Measurements from ENCODE around the gene AHSP.

Gene AHSP

DNA sequence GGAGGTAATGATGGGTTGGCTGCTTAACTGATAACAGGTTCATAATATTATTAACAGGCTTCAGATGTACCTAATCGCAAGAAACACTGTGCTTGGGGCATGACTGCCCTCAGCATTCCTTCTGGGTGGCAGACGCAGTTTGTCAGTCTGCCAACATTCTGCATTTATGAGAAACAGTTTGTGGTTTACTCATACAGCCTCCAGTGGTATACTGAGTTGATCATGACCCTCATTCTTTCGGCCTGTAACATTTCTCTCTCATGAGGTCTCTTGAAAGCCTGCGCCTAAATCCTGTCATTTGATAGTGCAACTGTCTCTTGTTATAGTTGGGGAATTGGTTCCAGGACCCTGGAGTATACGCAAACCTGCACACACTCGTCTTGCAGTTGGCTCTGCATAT is 14.6 kb upstream of the AHSP start:
- H4K91ac ChIP-seq (ENCODE audit: low read depth, low read length), result no peak overlapping the region
- H3K4me3 ChIP-seq (ENCODE audit: low read depth, low read length), result no peak overlapping the region
- H2BK5ac ChIP-seq (ENCODE audit: low read depth, low read length, poor library complexity), result no peak overlapping the region
- no peaks in the 10 kb centered on the region for H3K36me3 ChIP-seq (ENCODE audit: control insufficient read depth in 1 of 2, insufficient read depth in 2 of 2, low read length in 2 of 2)
- H2AK5ac ChIP-seq (ENCODE audit: low read length), result no peak overlapping the region
- no peak overlapping the region for H2BK120ac ChIP-seq (ENCODE audit: insufficient read depth, low read length, poor library complexity)
- WGBS (ENCODE audit: extremely low coverage, insufficient coverage, insufficient read length), result no CpG with 5 or more reads among the region's 6 CpGs
- peaks cover 3% of the 10 kb centered on the region for H3K79me1 ChIP-seq (ENCODE audit: low read length)
- peaks cover 0 to 5% of the 10 kb centered on the region in 2 experiments for H3K4me1 ChIP-seq (ENCODE audit: control insufficient read depth in 1 of 2, insufficient read depth in 2 of 2, low read length in 2 of 2)
- H2BK12ac ChIP-seq (ENCODE audit: low read length), result no peak overlapping the region
- DNase-seq, result no peak
- no peak overlapping the region for H3K18ac ChIP-seq (ENCODE audit: low read length)
- H3K9ac ChIP-seq (ENCODE audit: low read length), result no peak overlapping the region
- H3K9me3 ChIP-seq (ENCODE audit: insufficient read depth, low read depth, low read length), result peaks cover 3% of the 10 kb centered on the region
- no peak overlapping the region for H4K12ac ChIP-seq (ENCODE audit: low read depth, low read length)
- H3K14ac ChIP-seq (ENCODE audit: low read length), result no peak overlapping the region
- H4K8ac ChIP-seq (ENCODE audit: low read depth, low read length), result no peak overlapping the region
- peaks cover 3% of the 10 kb centered on the region for H3K79me2 ChIP-seq (ENCODE audit: control insufficient read depth, insufficient read depth, low read length, poor library complexity)
- H2AFZ ChIP-seq (ENCODE audit: insufficient read depth, low read length, poor library complexity), result no peak overlapping the region
- H3K4ac ChIP-seq (ENCODE audit: low read depth, low read length), result no peak overlapping the region
- no peaks in the 10 kb centered on the region for H3K27me3 ChIP-seq (ENCODE audit: insufficient read depth, low read length)
- H3K27ac ChIP-seq (ENCODE audit: low read depth, low read length), result no peak overlapping the region
- H3K4me2 ChIP-seq (ENCODE audit: low read length), result no peak overlapping the region
- no peak overlapping the region for H3K23ac ChIP-seq (ENCODE audit: low read length)

DNA sequence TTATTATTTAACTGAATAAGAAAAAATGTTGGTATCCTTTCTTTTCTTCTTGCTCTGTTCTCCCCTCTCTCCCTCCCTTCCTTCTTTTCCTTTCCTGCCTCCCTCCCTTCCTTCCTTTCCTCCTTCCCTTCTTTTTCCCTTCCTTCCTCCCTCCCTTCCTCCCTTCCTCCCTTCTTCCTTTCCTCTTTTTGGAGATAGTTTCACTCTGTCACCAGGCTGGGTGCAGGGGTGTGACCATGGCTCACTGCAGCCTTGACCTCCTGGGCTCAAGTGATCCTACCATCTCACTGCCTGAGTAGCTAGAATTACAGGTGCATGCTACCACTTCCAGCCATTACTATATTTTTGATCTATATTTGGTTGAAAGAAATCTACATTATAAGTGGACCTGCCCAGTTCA is 13.8 kb upstream of the AHSP start:
- Histone ChIP-seq H3K4me2 (ENCODE audit: low read length) (no peak overlapping the region), H2AFZ (ENCODE audit: insufficient read depth, low read length, poor library complexity) (no peak overlapping the region), H2BK5ac (ENCODE audit: low read depth, low read length, poor library complexity) (no peak overlapping the region), H2AK5ac (ENCODE audit: low read length) (no peak overlapping the region), H4K91ac (ENCODE audit: low read depth, low read length) (no peak overlapping the region), H3K27ac (ENCODE audit: low read depth, low read length) (no peak overlapping the region), H3K9ac (ENCODE audit: low read length) (no peak overlapping the region), H3K14ac (ENCODE audit: low read length) (no peak overlapping the region), H3K4ac (ENCODE audit: low read depth, low read length) (no peak overlapping the region), H3K18ac (ENCODE audit: low read length) (no peak overlapping the region), H4K8ac (ENCODE audit: low read depth, low read length) (no peak overlapping the region), H3K79me2 (ENCODE audit: control insufficient read depth, insufficient read depth, low read length, poor library complexity) (no peaks in the 10 kb centered on the region), H2BK120ac (ENCODE audit: insufficient read depth, low read length, poor library complexity) (no peak overlapping the region), H2BK12ac (ENCODE audit: low read length) (no peak overlapping the region), H3K4me1 (ENCODE audit: control insufficient read depth in 1 of 2, insufficient read depth in 2 of 2, low read length in 2 of 2) (peaks cover 0 to 3% of the 10 kb centered on the region in 2 experiments), H3K4me3 (ENCODE audit: low read depth, low read length) (no peak overlapping the region), H3K36me3 (ENCODE audit: control insufficient read depth in 1 of 2, insufficient read depth in 2 of 2, low read length in 2 of 2) (no peaks in the 10 kb centered on the region), H3K27me3 (ENCODE audit: insufficient read depth, low read length) (no peaks in the 10 kb centered on the region), H3K9me3 (ENCODE audit: insufficient read depth, low read depth, low read length) (peaks cover 3% of the 10 kb centered on the region), H4K12ac (ENCODE audit: low read depth, low read length) (no peak overlapping the region), H3K23ac (ENCODE audit: low read length) (no peak overlapping the region), H3K79me1 (ENCODE audit: low read length) (no peaks in the 10 kb centered on the region)
- DNase-seq, result no peak

DNA sequence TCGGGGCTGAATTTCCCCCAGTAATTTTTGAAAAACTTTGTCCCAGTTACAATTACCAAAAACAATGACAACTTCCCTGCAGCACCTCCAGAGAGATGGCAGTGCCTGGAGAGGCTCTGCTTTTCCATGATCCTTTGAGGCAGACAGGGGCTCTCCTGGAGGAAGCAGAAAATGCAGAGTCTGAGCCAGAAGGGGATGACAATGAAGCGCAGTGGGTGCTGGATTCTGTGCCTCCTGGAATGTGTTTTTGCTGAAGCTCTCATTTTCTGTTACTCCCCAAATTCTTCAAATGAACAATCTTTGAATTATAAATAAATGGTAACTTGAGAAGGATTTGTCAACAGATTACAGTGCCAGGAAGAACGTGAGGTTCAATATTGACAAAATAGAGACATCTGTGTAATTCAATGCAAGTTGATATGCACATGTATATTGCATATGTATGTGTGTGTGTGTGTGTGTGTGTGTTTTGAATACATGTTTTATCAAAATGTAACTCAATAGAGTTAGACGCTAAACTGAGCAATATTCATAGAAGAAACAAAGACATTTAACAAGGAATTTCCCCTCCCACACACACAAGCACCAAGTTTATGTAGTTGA is 9.8 kb upstream of the AHSP start:
- Histone ChIP-seq H2BK5ac (ENCODE audit: low read depth, low read length, poor library complexity) (no peak overlapping the region), H3K27ac (ENCODE audit: low read depth, low read length) (no peak overlapping the region), H3K4me3 (ENCODE audit: low read depth, low read length) (no peak overlapping the region), H3K36me3 (ENCODE audit: control insufficient read depth in 1 of 2, insufficient read depth in 2 of 2, low read length in 2 of 2) (no peaks in the 10 kb centered on the region), H3K14ac (ENCODE audit: low read length) (no peak overlapping the region), H3K79me2 (ENCODE audit: control insufficient read depth, insufficient read depth, low read length, poor library complexity) (no peaks in the 10 kb centered on the region), H3K27me3 (ENCODE audit: insufficient read depth, low read length) (no peaks in the 10 kb centered on the region), H2AK5ac (ENCODE audit: low read length) (no peak overlapping the region), H3K4me1 (ENCODE audit: control insufficient read depth in 1 of 2, insufficient read depth in 2 of 2, low read length in 2 of 2) (no peaks in the 10 kb centered on the region), H4K12ac (ENCODE audit: low read depth, low read length) (no peak overlapping the region), H4K91ac (ENCODE audit: low read depth, low read length) (no peak overlapping the region), H3K9me3 (ENCODE audit: insufficient read depth, low read depth, low read length) (peaks cover 3% of the 10 kb centered on the region), H3K4me2 (ENCODE audit: low read length) (no peak overlapping the region), H3K4ac (ENCODE audit: low read depth, low read length) (no peak overlapping the region), H2BK12ac (ENCODE audit: low read length) (no peak overlapping the region), H4K8ac (ENCODE audit: low read depth, low read length) (no peak overlapping the region), H2BK120ac (ENCODE audit: insufficient read depth, low read length, poor library complexity) (no peak overlapping the region), H3K18ac (ENCODE audit: low read length) (no peak overlapping the region), H2AFZ (ENCODE audit: insufficient read depth, low read length, poor library complexity) (no peak overlapping the region), H3K23ac (ENCODE audit: low read length) (no peak overlapping the region), H3K79me1 (ENCODE audit: low read length) (no peaks in the 10 kb centered on the region), H3K9ac (ENCODE audit: low read length) (no peak overlapping the region)
- no peak for DNase-seq
- no CpG with 5 or more reads among the region's 4 CpGs for WGBS (ENCODE audit: extremely low coverage, insufficient coverage, insufficient read length)

DNA sequence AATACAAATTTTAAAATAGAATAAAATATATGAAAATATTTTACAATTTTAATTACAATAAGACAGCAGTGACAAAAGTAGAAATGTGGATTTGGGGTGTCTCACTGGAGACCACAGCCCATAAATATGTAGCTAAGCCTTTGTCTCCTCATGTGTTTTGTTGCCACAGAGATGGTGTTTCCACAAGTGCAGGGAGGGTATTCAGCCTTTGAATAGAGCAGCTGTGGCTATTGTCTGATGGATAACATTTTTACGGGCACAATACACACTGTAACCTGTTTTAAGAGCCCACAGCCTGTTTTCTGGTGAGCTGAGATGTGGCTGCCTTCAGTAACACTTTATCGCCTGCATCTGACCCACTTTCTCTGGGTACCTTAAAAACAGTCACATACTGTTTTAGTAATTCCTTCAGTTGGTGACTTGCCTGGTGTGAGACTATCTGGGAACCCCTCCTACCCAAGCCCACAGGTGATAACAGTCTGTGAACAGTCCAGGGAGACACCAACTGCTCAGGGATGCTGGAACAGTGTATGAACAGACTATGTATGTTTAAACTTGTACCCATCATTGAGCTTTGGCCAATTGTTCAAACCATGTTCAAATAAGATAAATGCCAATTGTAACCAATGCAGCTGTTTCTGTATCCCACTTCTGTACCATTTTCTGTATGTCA is 7.8 kb upstream of the AHSP start:
- Histone ChIP-seq H3K9me3 (ENCODE audit: insufficient read depth, low read depth, low read length) (peaks cover 4% of the 10 kb centered on the region), H3K23ac (ENCODE audit: low read length) (no peak overlapping the region), H4K12ac (ENCODE audit: low read depth, low read length) (no peak overlapping the region), H3K27ac (ENCODE audit: low read depth, low read length) (no peak overlapping the region), H2BK12ac (ENCODE audit: low read length) (no peak overlapping the region), H4K91ac (ENCODE audit: low read depth, low read length) (no peak overlapping the region), H3K36me3 (ENCODE audit: control insufficient read depth in 1 of 2, insufficient read depth in 2 of 2, low read length in 2 of 2) (no peaks in the 10 kb centered on the region), H3K9ac (ENCODE audit: low read length) (no peak overlapping the region), H3K4me3 (ENCODE audit: low read depth, low read length) (no peak overlapping the region), H2BK5ac (ENCODE audit: low read depth, low read length, poor library complexity) (no peak overlapping the region), H2AK5ac (ENCODE audit: low read length) (no peak overlapping the region), H2AFZ (ENCODE audit: insufficient read depth, low read length, poor library complexity) (no peak overlapping the region), H3K79me2 (ENCODE audit: control insufficient read depth, insufficient read depth, low read length, poor library complexity) (no peaks in the 10 kb centered on the region), H3K14ac (ENCODE audit: low read length) (no peak overlapping the region), H3K4ac (ENCODE audit: low read depth, low read length) (no peak overlapping the region), H4K8ac (ENCODE audit: low read depth, low read length) (no peak overlapping the region), H3K4me2 (ENCODE audit: low read length) (no peak overlapping the region), H3K79me1 (ENCODE audit: low read length) (no peaks in the 10 kb centered on the region), H2BK120ac (ENCODE audit: insufficient read depth, low read length, poor library complexity) (no peak overlapping the region), H3K18ac (ENCODE audit: low read length) (no peak overlapping the region), H3K27me3 (ENCODE audit: insufficient read depth, low read length) (no peaks in the 10 kb centered on the region), H3K4me1 (ENCODE audit: control insufficient read depth in 1 of 2, insufficient read depth in 2 of 2, low read length in 2 of 2) (no peaks in the 10 kb centered on the region)
- no peak for DNase-seq
- no CpG with 5 or more reads among the region's 2 CpGs for WGBS (ENCODE audit: extremely low coverage, insufficient coverage, insufficient read length)
